ENCODE results near the gene MARF1. TPM values are rescaled to one million over a fixed set of nuclear protein-coding genes. Genes with fewer than 3 reads are reported as not detected.
"Not testable (repeated sequence)": the region's sequence is repeated elsewhere in the genome, so short reads cannot be mapped to it uniquely, and the experiment has no call there.

MARF1 gene
- total RNA-seq, 1 donor from 2014 or later = 97.1 TPM

GRCh38 chr16:15608398-15609285 lies 34.3 kb downstream of the MARF1 start:
- TF ChIP-seq CTCF (IDR thresholded peaks at IDR 0.05) = peak; percentile 9
- ATAC-seq (no peak), DNase-seq (no peak)
- peaks cover 18% of the 10 kb centered on the region for H3K4me1 ChIP-seq
- no peaks in the 10 kb centered on the region for H3K27me3 ChIP-seq
- intact Hi-C loops (cut with DNase I) = no loop called here
- H3K4me3 ChIP-seq = no peak overlapping the region
- H3K27ac ChIP-seq = peak overlapping the region; percentile 45
- H3K36me3 ChIP-seq = peaks cover 91% of the 10 kb centered on the region
- no peaks in the 10 kb centered on the region for H3K9me3 ChIP-seq

GRCh38 chr16:15607700-15608396 lies 35.1 kb downstream of the MARF1 start:
- DNase-seq (no peak), ATAC-seq (peak; percentile 76)
- intact Hi-C loops (cut with DNase I) = no loop called here
- H3K4me1 ChIP-seq = peaks cover 18% of the 10 kb centered on the region
- H3K4me3 ChIP-seq = no peak overlapping the region
- H3K9me3 ChIP-seq = no peaks in the 10 kb centered on the region
- no peaks in the 10 kb centered on the region for H3K27me3 ChIP-seq
- TF ChIP-seq CTCF (IDR thresholded peaks at IDR 0.05) = no peak
- H3K27ac ChIP-seq = peak overlapping the region; percentile 45
- peaks cover 94% of the 10 kb centered on the region for H3K36me3 ChIP-seq

- H3K4me1 ChIP-seq = peaks cover 18% of the 10 kb centered on the region
- DNase-seq; intact Hi-C loops (cut with DNase I); ATAC-seq; H3K4me3 ChIP-seq; H3K27me3 ChIP-seq; H3K9me3 ChIP-seq: not testable (repeated sequence)
- peak overlapping the region; percentile 45 for H3K27ac ChIP-seq
- H3K36me3 ChIP-seq = peaks cover 94% of the 10 kb centered on the region
These were observed 35.7 kb downstream of the MARF1 start for GRCh38 chr16:15607221-15607699.

- H3K27me3 ChIP-seq = no peaks in the 10 kb centered on the region
- intact Hi-C loops (cut with DNase I) = no loop called here
- H3K4me3 ChIP-seq = no peak overlapping the region
- peak overlapping the region; percentile 45 for H3K27ac ChIP-seq
- H3K36me3 ChIP-seq = peaks cover 94% of the 10 kb centered on the region
- H3K4me1 ChIP-seq = peaks cover 18% of the 10 kb centered on the region
- no peak for ATAC-seq
- H3K9me3 ChIP-seq = no peaks in the 10 kb centered on the region
- no peak for DNase-seq
- TF ChIP-seq CTCF (IDR thresholded peaks at IDR 0.05) = no peak
These were observed 36.3 kb downstream of the MARF1 start for GRCh38 chr16:15606518-15607220.

- TF ChIP-seq CTCF (IDR thresholded peaks at IDR 0.05) = no peak
- no peak overlapping the region for H3K4me3 ChIP-seq
- no peaks in the 10 kb centered on the region for H3K27me3 ChIP-seq
- peaks cover 94% of the 10 kb centered on the region for H3K36me3 ChIP-seq
- no peaks in the 10 kb centered on the region for H3K9me3 ChIP-seq
- peaks cover 21% of the 10 kb centered on the region for H3K4me1 ChIP-seq
- DNase-seq (no peak), ATAC-seq (no peak)
- H3K27ac ChIP-seq = no peak overlapping the region
- intact Hi-C loops (cut with DNase I) = no loop called here
These were observed 37.0 kb downstream of the MARF1 start for GRCh38 chr16:15605839-15606517.
